HG03108 (cell line): Measurements from ENCODE around the gene DUOXA2.
"Not testable (repeated sequence)": the region's sequence is repeated elsewhere in the genome, so short reads cannot be mapped to it uniquely, and the experiment has no call there.

Experiments
- ATAC-seq: cut with Tn5 transposase; IDR thresholded peaks from one replicate; pipeline ENCODE4 v1.9.1; 2021; ENCODE audit warnings: moderate library complexity; ENCODE audit not compliant: unreplicated experiment

DUOXA2 gene

GRCh38 chr15:45134682-45135604 lies 20.8 kb downstream of the DUOXA2 start:
- ATAC-seq, result no peak

- ATAC-seq, result not testable (repeated sequence)
These were observed 21.7 kb downstream of the DUOXA2 start for GRCh38 chr15:45135705-45136377.

- no peak for ATAC-seq
These were observed 22.2 kb downstream of the DUOXA2 start for GRCh38 chr15:45136378-45136764.

GRCh38 chr15:45137703-45138102 lies 23.6 kb downstream of the DUOXA2 start:
- no peak for ATAC-seq

- no peak for ATAC-seq
These were observed 25.0 kb downstream of the DUOXA2 start for GRCh38 chr15:45138814-45139765.

- no peak for ATAC-seq
These were observed 25.6 kb downstream of the DUOXA2 start for GRCh38 chr15:45139770-45140169.

- no peak for ATAC-seq
These were observed 26.6 kb downstream of the DUOXA2 start for GRCh38 chr15:45140557-45141250.

- no peak for ATAC-seq
These were observed 27.3 kb downstream of the DUOXA2 start for GRCh38 chr15:45141386-45141785.

GRCh38 chr15:45143056-45143455 lies 28.9 kb downstream of the DUOXA2 start:
- ATAC-seq, result no peak

GRCh38 chr15:45143946-45144345 lies 29.8 kb downstream of the DUOXA2 start:
- no peak for ATAC-seq

- no peak for ATAC-seq
These were observed 30.6 kb downstream of the DUOXA2 start for GRCh38 chr15:45144775-45145174.

- no peak for ATAC-seq
These were observed 32.3 kb downstream of the DUOXA2 start for GRCh38 chr15:45146405-45146804.

GRCh38 chr15:45147606-45148005 lies 33.5 kb downstream of the DUOXA2 start:
- no peak for ATAC-seq

GRCh38 chr15:45148076-45149059 lies 34.2 kb downstream of the DUOXA2 start:
- ATAC-seq, result no peak

- ATAC-seq, result no peak
These were observed 34.9 kb downstream of the DUOXA2 start for GRCh38 chr15:45149060-45149459.

- ATAC-seq, result no peak
These were observed 36.4 kb downstream of the DUOXA2 start for GRCh38 chr15:45150481-45150880.

GRCh38 chr15:45150997-45151396 lies 36.9 kb downstream of the DUOXA2 start:
- ATAC-seq, result no peak

- ATAC-seq, result no peak
These were observed 38.1 kb downstream of the DUOXA2 start for GRCh38 chr15:45151998-45152828.
